GM18867 (cell line): ENCODE results near the gene CPNE6.
"Not testable (repeated sequence)": the region's sequence is repeated elsewhere in the genome, so short reads cannot be mapped to it uniquely, and the experiment has no call there.

Experiments used
- ATAC-seq: cut with Tn5 transposase; IDR thresholded peaks from one replicate; pipeline ENCODE4 v1.9.1; 2021; ENCODE audit warnings: mild to moderate bottlenecking, moderate library complexity; ENCODE audit not compliant: unreplicated experiment

CPNE6 gene

DNA sequence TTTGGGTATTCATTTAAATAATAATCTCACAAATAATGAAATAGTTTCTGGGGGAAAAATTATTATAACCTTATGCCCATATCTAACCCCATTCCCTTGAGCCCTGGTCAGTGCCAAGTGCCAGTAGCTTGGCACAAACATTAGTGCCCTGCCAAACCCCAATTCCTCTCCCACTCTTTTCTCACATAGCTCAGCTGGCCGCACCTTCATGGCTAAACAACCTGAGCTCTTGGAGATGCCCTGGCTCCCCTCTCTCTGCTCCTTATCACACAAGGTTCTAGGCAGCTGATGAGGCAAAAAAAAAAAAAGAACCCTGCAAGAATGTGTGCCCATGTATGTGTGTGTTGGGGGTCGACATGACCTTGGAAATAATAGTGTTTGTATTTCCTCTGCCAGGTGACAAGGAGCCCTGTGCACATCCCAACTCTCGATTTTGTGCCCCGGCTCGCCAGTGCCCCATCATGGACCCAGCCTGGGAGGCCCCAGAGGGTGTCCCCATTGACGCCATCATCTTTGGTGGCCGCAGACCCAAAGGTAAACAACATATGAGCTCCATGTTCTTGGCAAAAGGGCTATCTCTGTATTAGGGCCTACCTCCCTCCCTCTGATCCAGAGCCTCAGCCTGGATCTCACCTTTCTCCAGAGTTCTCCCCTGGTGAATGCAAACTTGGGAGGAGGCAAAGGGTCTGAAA is 31.1 kb downstream of the CPNE6 start:
- no peak for ATAC-seq

DNA sequence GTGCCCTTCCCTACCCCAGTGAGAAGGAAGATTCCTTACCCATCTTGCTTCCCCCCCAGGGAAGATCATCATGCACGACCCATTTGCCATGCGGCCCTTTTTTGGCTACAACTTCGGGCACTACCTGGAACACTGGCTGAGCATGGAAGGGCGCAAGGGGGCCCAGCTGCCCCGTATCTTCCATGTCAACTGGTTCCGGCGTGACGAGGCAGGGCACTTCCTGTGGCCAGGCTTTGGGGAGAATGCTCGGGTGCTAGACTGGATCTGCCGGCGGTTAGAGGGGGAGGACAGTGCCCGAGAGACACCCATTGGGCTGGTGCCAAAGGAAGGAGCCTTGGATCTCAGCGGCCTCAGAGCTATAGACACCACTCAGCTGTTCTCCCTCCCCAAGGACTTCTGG is 32.1 kb downstream of the CPNE6 start:
- ATAC-seq = no peak

DNA sequence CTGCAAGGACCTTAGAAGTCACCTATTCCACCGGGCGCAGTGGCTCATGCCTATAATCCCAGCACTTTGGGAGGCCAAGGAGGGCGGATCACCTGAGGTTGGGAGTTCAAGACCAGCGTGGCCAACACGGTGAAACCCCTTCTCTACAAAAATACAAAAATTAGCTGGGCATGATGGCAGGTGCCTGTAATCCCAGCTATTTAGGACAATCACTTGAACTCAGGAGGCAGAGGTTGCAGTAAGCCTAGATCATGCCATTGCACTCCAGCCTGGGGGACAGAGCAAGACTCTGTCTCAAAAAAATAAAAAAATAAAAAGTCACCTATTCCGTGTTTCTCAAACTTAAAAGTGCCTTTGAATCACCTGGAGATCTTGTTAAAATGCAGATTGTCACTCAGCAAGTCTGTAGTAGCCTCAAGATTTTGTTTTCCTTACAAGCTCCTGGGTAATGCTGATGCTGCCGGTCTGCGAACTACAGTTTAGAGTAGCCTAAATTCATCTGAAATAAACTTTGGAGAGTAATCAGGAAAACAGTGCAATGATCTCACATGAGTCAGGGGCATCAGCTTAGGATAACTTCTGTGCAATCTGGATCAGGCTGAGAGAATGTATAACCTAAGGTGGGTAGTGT is 34.4 kb downstream of the CPNE6 start:
- ATAC-seq = not testable (repeated sequence)

DNA sequence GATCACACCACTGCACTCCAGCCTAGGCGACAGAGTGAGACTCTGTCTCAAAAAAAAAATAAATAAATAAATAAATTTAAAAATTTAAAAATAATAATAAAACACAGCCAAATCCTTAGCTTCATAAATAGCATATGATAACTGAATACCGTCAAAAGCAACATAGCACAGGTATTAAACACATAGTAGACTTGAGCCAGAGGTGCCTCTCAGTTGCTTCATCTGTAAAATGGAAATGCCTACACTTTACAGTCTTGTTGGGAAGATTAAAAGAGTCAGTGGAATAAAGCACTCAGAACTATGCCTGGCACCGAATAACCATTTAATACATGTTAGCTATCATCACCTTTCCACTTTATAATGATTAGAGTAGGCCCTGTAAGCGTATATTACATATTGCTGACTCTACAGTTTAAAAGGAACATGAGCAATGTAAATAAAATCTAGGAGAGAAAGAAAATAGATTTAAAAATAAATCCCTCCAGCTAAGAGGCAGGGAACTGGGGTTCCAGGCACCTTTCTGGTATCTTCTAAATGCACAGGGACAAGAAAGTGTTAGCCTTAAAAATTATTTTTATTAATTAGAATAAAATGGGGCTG is 35.4 kb downstream of the CPNE6 start:
- no peak for ATAC-seq

DNA sequence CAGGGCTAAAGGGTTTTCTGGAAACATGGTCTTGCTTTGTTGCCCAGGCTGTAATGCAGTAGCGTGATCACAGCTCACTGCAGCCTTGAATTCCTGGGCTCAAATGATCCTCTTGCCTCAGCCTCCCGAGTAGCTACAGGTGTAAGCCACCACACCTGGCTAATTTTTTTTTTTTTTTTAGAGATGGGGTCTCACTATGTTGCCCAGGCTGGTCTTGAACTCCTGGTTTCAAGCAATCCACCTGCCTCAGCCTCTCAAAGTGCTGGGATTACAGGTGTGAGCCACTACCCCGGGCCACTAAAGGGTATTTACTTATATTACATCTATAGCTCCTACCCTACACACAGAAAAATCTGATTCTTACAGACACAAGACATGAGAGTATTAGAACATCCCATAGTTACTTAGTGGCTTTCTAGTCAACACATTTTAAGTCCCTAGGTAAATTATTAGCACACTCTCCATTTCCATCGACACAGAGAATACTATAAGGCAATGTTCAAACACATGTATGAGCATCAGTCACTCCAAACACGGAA is 37.0 kb downstream of the CPNE6 start:
- ATAC-seq = peak; percentile 35

DNA sequence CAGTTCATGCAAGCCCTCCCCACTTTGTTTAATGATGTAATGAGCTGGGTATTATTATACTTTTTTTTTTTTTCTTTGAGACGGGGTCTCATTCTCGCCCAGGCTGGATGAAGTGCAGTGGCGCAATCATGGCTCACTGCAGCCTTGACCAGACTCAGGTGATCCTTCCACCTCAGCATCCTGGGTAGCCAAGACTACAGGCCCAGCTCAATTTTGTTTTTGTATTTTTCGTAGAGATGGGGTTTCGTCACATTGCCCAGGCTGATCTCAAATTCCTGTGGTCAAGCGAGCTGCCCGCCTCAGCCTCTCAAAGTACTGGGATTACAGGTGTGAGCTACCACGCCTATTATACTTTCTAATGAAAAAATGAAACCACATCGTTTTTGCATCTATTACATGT is 38.7 kb downstream of the CPNE6 start:
- ATAC-seq = no peak

DNA sequence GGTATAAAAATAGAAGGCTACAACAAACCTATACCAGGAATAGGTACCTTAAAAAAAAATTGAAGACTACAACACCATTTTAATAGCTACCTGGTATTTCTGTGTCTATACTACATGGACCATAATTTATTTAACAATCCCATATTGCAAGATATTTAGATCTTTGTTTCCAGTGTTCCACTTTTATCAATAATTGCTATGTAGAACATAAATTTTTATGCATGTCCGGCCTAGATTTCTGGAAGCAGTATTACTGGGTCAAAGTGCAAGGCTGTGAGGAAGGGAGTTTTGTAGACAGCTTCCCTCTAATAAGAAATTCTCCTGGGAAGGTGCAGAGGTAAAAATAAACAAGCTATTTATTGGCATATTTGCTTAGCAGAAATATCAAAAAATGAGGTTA is 39.2 kb downstream of the CPNE6 start:
- no peak for ATAC-seq

DNA sequence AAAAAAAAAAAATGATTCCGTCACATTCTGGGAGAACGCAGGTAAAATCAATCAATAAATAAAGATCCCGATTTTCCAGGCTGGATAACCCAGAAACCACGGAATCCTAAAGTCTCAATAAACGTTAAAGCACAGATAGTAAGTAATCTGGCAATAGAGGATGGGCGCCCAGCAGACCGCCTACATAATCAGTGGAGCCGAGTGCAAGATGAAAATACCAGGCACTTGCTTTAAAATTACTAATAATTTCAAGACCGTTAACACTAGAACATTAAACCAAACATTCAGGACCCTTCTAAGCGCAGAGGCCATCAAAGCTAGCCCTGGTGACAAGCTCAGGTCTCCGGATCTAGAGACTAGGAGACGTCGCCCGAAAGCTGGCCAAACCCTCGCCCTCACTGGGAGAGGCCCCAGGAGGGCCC is 42.0 kb downstream of the CPNE6 start:
- ATAC-seq = no peak

DNA sequence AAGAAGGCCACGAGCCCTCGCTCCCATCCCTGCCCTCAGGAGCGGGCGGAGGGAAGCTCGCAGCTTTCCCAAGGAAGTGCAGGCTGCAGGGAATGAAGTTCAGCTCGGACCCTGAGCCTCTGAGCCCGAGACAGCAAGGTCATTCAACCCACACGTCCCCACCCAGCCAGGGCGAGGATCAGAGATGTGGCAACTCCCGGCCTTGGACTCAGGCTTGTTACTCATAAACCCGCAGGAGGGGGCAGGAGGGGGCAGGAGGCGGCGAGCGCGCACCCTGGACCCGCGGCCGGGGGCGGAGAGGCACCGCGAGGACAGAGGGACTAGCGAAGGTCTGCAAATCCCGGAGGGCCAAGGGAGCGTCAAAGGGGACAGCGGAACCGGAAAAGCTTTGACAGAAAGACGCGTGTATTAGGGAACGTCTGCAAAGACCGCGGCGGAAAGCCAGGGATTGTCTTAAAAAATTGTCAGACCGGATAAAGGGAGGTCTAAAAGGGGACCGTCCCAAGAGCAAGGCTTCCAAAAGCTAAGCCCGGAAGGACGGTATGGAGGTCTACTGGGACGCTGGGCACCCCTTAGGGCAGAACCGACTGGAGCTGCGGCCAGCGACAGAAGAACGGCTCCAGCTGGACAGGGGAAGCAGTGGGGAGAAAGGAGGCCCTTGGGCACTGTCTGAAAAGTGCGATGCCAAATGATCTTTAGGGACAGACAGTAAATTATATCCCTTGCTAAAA is 42.6 kb downstream of the CPNE6 start:
- ATAC-seq = peak; percentile 28

DNA sequence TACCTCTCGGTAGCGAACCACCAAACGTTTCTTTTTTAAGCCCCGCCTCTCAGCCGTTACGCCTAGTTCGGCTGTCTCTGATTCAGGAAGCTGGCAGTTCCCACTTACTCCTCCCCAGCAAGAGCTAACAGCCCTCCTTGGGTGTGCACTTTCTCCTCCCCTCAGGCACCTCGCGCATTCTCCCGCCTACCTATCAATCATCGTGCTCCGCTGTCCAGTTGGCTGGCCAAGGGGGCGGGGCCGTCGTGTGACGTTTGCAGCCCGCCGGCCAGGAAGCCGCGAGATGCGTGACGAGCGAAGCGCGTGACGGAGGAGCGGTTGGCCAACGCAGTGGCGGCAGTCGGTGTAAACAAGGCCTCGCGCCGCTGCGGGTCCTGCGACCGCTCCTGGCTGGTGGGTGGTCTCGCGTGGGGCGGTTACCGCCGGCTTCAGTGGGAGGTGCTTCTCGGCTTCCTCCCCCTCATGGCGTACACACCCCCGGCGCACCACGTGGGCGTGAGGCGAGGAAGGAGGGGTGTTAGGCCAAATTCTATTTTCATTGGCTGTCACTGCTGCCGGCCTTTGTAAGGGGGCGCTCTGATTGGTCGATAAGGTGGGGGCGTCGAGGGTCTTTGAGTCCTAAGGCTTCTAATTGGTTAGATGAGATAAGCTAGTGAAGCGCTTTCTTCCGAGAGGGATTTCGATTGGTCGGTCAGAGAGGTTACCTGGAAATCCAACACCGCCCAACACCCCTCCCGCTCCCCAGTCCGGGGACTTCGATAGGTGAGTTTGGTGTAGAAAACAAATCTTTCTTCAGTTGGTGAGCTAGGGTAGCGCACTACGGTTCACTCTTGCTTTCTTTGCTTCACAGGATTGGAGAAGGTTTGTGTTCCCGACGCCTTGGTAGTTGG is 43.4 kb downstream of the CPNE6 start, which contains the start of the genes DCAF11 and NRL:
TSS of gene DCAF11 (plus strand) at position 246 of the 890 bp plus-strand sequence. CDS start 818 bp downstream, outside the sequence.
TSS of gene NRL (minus strand) at position 418 of the 890 bp plus-strand sequence. CDS start 32,101 bp downstream, outside the sequence.
- ATAC-seq = peak; percentile 83

DNA sequence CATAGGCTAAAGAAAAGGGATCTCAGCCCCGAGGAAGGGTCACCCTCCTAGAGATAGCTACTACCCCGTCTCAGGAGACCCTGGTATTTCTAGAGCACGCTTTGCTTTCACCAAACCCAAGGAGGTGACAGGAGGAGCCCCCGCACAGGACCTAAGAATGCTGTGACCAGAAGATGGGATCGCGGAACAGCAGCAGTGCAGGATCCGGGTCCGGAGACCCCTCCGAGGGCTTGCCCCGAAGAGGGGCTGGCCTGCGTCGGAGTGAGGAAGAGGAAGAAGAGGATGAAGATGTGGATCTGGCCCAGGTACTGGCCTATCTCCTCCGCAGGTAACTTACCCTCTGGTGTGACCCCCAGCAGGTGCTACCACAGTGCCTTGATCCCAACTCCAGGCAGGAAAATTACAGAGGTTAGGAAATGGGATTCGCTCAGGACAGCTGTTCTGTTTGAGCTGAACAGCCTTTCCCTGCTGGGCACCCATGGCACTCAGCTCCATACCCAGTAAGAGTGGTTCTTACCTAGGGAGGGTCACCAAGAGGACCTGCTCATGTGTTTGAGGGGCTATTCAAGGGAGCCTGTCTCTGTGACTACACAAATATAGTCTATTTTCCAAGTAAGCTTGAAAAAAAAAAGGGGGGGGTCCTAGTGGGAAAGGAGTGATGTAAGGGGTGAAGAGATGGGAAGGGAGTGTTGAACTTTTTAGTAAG is 44.2 kb downstream of the CPNE6 start:
- ATAC-seq = no peak

DNA sequence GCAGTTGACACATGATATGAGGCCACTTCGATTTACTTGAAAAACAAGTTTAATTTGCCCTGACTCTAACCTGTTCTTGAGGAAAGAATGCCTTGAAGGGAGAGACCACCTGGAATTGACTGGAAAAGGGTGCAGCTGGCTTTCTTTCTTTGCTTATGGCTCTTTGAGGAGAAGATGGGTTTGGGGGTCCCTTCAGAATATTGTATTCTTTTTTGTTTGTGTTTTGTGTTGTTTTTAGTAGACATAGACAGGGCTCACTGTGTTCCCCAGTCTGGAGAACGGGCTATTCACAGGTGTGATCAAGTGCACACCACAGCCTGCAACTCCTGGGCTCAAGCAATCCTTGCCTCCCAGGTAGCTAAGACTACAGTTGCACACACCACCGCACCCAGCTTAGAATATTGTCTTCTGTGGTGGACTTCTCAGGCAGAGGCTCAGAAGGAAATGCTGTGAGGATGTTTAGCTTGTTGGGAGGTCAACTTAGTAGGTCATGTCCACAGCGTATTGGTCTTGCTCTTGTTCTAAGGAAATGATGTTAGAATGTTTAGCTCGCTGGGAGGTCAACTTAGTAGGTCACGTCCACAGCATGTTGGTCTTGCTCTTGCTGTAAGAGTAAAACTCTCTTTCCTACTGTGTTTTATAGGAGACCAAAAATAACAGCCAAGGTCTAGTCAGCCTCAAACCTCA is 44.9 kb downstream of the CPNE6 start:
- no peak for ATAC-seq

DNA sequence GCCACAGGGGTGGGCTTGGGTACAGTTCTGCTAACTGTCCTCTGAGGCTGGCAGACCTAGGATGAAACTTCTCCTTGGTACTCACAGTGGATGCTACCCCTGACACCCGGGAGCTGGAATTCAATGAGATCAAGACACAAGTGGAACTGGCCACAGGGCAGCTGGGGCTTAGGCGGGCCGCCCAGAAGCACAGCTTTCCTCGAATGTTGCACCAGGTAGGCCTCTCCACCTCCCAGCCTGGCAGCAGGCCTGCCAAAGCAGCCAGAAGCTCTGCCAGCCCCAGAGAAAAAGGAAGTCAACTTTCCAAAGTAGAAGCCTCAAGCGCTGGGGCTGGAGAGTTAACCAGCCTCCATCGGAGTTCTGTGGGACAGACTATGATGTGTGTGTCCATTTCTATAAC is 45.8 kb downstream of the CPNE6 start:
- ATAC-seq = no peak

DNA sequence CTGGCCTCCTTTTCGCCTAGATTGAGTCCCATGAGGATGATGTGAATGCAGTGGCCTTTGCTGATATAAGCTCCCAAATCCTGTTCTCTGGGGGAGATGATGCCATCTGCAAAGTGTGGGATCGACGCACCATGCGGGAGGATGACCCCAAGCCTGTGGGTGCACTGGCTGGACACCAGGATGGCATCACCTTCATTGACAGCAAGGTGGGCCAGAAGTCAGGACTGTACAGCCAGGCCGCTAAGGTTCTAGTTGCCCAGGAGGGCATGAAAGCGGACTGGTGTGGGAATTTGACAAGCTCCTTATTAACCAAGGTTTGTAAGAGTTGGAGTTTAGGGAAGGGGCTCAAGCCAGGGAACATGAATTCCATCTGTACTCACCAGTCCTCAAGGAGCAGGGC is 48.3 kb downstream of the CPNE6 start:
- no peak for ATAC-seq

DNA sequence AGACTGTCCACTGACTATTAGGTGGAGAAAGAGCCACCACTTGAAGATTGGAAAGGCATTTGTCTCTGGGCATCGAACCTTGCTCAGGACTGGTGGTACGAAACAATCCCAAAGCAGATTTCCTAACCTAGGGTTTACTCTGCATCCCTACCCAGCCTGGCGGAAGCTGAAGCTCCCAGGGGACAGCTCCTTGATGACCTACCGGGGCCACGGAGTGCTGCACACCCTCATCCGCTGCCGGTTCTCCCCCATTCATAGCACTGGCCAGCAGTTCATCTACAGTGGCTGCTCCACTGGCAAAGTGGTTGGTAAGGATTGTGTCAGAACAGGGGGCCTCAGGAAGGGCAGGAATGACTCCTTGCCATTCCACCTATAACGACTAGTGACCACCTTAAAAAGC is 49.8 kb downstream of the CPNE6 start:
- no peak for ATAC-seq

DNA sequence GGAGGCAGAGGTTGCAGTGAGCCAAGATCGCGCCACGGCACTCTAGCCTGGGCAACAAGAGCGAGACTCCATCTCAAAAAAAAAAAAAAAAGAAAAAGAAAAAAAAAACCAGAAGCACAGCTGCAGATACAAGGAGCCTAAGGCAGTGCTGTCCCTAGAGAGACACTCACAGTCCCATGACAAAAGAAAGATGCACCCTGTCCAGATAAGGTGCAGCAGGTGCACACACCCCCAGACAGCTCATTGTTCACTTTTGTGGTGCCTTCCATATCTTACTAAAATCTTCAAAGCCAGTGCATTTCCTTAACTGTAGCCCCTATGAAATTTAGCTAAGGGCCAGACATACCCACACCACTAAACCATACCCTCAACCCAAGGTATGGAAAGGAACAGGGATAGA is 51.1 kb downstream of the CPNE6 start:
- no peak for ATAC-seq

DNA sequence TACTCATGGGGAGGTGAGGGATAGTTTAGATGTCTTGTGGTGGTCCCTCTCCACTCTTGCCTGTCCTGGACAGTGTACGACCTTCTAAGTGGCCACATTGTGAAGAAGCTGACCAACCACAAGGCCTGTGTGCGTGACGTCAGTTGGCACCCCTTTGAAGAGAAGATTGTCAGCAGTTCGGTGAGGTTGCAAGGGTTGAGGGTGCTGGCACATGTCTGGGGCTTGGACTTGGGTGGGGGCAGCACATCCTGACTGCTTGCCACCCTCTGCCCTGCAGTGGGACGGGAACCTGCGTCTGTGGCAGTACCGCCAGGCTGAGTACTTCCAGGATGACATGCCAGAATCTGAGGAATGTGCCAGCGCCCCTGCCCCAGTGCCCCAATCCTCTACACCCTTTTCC is 51.5 kb downstream of the CPNE6 start:
- no peak for ATAC-seq

DNA sequence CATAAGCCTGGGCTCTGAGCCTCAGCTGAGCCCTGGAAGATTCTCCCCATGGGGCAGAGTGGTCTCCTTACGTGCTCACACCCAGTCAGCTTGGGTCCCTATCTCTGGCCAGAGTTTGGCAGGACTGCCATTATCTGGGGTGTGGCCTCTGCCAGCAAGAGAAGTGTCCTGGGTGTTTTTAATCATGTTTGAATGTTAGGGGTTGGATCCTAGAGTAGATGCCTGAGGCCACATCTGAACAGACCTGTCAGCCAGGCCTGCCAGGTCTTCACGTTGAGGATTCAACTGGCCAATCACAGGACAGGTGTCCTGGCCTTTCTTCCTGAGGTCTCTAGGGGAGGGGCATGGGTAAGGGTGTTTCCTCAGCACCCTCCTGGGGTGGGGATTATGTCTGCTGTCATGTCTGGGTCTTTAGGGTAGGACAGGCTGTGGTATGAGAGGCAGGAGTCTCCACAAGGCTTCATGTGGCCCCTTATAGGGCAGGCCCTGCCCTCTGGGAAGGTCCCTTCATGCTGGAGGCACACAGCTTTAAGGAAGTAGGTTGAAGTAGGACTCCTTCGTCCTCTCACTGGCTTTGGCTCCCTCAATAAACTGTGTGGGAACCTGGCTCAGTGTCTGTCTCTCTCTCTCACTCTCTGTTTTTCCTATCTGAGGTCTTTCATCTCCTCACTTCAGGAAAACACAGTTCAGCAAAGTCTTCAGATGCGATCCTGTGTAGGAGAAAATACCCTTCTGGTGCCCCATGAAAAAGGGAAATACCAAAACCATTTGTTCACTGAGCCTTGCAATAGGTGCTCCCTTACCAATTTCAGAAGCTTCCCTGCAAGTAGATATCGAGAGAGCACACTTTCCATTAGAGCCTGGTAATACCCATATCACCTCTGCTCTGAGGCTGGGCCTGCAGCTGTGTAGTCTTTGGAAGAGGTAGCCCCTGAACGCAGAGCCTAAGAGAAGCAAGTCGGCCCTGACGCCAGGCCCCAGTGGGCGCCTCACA is 52.4 kb downstream of the CPNE6 start:
- ATAC-seq = no peak
